Breast epithelium (tissue), 3 donors: ENCODE results near the gene SGCA.

ENCODE experiments used
- CTCF ChIP-seq, 3 donors: fragments of 450-650 bp; IDR thresholded peaks; one replicate each; pipeline ENCODE4 v1.5.1; 2016 to 2017; ENCODE audit warnings: antibody characterized with exemption in 3 of 3, mild to moderate bottlenecking in 3 of 3, moderate library complexity in 3 of 3
- POLR2A ChIP-seq: fragments of 450-650 bp; IDR thresholded peaks from one replicate; pipeline ENCODE4 v1.6.1; 2016; ENCODE audit warnings: antibody characterized with exemption, mild to moderate bottlenecking, moderate library complexity

- TF ChIP-seq POLR2A (no peak), CTCF (IDR thresholded peaks at IDR 0.05) (no peak)
These were observed 38.0 kb downstream of the SGCA start for GRCh38 chr17:50203604-50204345.
